Right lobe of liver (tissue), 4 donors: ENCODE measurements around the gene PNMA5.

ENCODE experiments used
- CTCF ChIP-seq, 4 donors: fragments of 200-600 bp in 3 of 4; fragments of 450-650 bp in 1 of 4; IDR thresholded peaks; one replicate each; pipeline versions ENCODE4 v1.5.1 to v1.8.0; 2016 to 2022; ENCODE audit warnings: antibody characterized with exemption in 4 of 4, mild to moderate bottlenecking in 2 of 4
- POLR2A ChIP-seq: fragments of 450-650 bp; IDR thresholded peaks from one replicate; pipeline ENCODE4 v1.6.1; 2017; ENCODE audit warnings: antibody characterized with exemption, mild to moderate bottlenecking
- donor health status: DM: no; HTN: no; CAD: no.
- donor health status: DM: no; HTN: no; CAD: no.
- donor health status: DM: no; HTN: yes; CAD: no.

GRCh38 chrX:153003981-153004380 lies 10.1 kb upstream of the PNMA5 start:
- TF ChIP-seq CTCF (IDR thresholded peaks at IDR 0.05), result no peak
- no peak for TF ChIP-seq POLR2A
